ENCODE data around the gene CHTF18. TPM values are rescaled to one million over a fixed set of nuclear protein-coding genes. Genes with fewer than 3 reads are reported as not detected.

The CHTF18 gene
- total RNA-seq, 1 donor from 2014 or later = 3.1 TPM

DNA sequence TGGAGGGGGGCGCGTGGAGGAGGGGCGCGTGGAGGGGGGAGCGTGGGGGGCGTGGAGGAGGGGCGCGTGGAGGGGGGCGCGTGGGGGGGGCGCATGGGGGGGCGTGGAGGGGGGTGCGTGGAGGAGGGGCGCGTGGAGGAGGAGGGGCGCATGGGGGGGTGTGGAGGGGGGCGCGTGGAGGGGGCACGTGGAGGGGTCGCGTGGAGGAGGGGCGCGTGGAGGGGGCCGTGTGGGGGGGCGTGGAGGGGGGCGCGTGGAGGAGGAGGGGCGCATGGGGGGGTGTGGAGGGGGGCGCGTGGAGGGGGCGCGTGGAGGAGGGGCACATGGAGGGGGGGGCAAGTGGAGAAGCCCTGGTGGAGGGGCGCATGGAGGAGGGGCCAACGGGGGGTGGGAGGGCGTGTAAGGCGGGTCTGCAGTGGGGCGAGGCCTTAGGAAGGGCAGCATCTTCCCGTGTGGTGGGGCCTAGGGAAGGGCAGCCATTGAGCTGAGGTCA lies 20.6 kb upstream of the CHTF18 start:
- intact Hi-C loops (cut with micrococcal nuclease) = no loop called here
- Histone ChIP-seq H3K9me3 (replicated peaks) (no peaks in the 10 kb centered on the region), H3K4me3 (no peak overlapping the region), H3K4me1 (no peaks in the 10 kb centered on the region), H3K27me3 (ENCODE audit: low read depth) (peaks cover 51% of the 10 kb centered on the region), H3K27ac (replicated peaks) (no peak overlapping the region), H3K36me3 (no peaks in the 10 kb centered on the region)
- TF ChIP-seq, protein P1, sequence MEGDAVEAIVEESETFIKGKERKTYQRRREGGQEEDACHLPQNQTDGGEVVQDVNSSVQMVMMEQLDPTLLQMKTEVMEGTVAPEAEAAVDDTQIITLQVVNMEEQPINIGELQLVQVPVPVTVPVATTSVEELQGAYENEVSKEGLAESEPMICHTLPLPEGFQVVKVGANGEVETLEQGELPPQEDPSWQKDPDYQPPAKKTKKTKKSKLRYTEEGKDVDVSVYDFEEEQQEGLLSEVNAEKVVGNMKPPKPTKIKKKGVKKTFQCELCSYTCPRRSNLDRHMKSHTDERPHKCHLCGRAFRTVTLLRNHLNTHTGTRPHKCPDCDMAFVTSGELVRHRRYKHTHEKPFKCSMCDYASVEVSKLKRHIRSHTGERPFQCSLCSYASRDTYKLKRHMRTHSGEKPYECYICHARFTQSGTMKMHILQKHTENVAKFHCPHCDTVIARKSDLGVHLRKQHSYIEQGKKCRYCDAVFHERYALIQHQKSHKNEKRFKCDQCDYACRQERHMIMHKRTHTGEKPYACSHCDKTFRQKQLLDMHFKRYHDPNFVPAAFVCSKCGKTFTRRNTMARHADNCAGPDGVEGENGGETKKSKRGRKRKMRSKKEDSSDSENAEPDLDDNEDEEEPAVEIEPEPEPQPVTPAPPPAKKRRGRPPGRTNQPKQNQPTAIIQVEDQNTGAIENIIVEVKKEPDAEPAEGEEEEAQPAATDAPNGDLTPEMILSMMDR (IDR thresholded peaks at IDR 0.05; ENCODE audit: borderline replicate concordance) = no peak
- no peak for DNase-seq

DNA sequence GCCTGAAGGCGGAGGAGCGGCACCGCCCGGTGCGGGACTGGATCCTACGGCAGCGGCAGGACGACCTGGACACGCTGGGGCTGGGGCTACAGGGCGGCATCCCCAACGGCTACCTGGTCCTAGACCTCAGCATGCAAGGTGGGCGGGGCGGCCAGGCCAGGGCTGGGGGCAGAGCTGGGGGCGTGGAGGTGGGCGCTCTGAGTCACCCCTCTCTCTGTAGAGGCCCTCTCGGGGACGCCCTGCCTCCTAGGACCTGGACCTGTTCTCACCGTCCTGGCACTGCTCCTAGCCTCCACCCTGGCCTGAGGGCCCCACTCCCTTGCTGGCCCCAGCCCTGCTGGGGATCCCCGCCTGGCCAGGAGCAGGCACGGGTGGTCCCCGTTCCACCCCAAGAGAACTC lies 20.0 kb upstream of the CHTF18 start:
- intact Hi-C loops (cut with micrococcal nuclease) = no loop called here
- TF ChIP-seq, protein P1 (IDR thresholded peaks at IDR 0.05; ENCODE audit: borderline replicate concordance) = no peak
- Histone ChIP-seq H3K9me3 (replicated peaks) (no peaks in the 10 kb centered on the region), H3K4me1 (no peaks in the 10 kb centered on the region), H3K27ac (replicated peaks) (no peak overlapping the region), H3K4me3 (no peak overlapping the region), H3K36me3 (no peaks in the 10 kb centered on the region), H3K27me3 (ENCODE audit: low read depth) (peaks cover 45% of the 10 kb centered on the region)
- no peak for DNase-seq

DNA sequence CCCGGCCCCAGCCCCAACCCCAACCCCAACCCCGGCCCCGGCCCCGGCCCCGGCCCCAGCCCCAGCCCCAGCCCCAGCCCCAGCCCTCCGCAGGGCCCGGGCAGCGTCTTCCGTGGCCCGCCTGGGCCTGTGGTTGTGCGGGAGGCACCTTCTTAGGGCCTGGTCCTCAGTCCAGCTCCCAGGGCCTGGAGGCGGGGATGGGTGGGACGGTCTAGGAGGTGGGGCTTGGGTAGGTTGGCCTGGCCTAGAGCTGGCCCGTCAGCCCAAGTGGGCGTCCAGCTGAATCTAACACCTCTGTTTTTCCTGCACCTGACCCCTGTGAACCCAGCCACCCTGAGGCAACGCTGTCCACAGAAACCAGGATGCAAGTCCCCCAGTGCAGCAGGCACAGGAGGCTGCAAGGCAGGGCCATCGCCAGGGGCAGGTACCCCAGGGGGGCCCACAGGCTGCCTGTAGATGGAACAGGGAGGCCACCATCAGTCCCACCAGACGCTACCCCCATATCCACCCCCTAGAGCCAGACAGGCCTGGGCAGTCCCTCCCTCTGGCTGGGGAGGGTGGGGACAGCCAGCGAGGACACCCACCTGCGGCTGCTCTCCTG lies 19.1 kb upstream of the CHTF18 start:
- no peaks in the 10 kb centered on the region for H3K36me3 ChIP-seq
- H3K9me3 ChIP-seq (replicated peaks) = no peaks in the 10 kb centered on the region
- peaks cover 43% of the 10 kb centered on the region for H3K27me3 ChIP-seq (ENCODE audit: low read depth)
- DNase-seq = no peak
- intact Hi-C loops (cut with micrococcal nuclease) = no loop called here
- H3K4me1 ChIP-seq = no peaks in the 10 kb centered on the region
- no peak overlapping the region for H3K4me3 ChIP-seq
- H3K27ac ChIP-seq (replicated peaks) = no peak overlapping the region
- TF ChIP-seq, protein P1 (IDR thresholded peaks at IDR 0.05; ENCODE audit: borderline replicate concordance) = no peak

DNA sequence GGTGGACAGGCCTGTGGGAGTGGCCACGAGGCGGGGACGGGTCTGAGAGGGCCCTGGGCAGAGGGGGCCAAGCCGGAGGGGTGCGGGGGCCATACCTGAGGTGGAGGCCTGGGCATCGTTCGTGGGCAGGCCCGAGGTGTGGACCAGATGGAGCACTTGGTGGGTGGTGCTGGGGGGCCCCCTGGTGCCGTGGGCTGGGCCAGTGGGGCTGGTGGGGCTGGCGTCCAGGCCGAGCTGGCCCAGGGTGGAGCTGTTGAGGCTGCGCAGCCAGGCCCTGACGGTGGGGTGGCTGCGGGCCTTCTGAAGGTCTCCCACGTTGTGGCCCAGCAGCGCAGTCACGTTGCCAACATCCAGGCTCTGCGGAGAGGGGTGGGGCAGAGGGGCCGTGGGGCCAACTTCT lies 18.5 kb upstream of the CHTF18 start:
- H3K4me1 ChIP-seq = no peaks in the 10 kb centered on the region
- intact Hi-C loops (cut with micrococcal nuclease) = no loop called here
- H3K9me3 ChIP-seq (replicated peaks) = no peaks in the 10 kb centered on the region
- no peak overlapping the region for H3K4me3 ChIP-seq
- TF ChIP-seq, protein P1 (IDR thresholded peaks at IDR 0.05; ENCODE audit: borderline replicate concordance) = no peak
- peaks cover 43% of the 10 kb centered on the region for H3K27me3 ChIP-seq (ENCODE audit: low read depth)
- no peaks in the 10 kb centered on the region for H3K36me3 ChIP-seq
- H3K27ac ChIP-seq (replicated peaks) = no peak overlapping the region
- no peak for DNase-seq

DNA sequence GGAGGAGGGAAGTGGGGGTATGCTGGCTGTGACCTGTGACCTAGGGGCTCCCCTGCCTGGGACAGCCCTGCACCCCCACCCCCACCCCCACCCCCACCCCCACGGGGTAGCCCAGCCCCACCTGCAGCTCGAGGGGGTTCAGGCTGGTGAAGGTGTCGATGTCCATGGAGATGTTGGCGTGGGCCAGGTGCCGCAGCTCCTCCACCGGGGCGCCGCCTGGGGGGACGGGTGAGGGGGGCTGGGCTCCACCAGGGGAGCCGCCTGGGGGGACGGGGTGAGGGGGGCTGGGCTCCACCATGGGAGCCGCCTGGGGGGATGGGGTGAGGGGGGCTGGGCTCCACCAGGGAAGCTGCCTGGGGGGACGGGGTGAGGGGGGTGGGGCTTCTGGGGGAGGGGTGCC lies 18.0 kb upstream of the CHTF18 start:
- Histone ChIP-seq H3K4me1 (no peaks in the 10 kb centered on the region), H3K27me3 (ENCODE audit: low read depth) (peaks cover 43% of the 10 kb centered on the region), H3K27ac (replicated peaks) (no peak overlapping the region), H3K36me3 (no peaks in the 10 kb centered on the region), H3K4me3 (no peak overlapping the region), H3K9me3 (replicated peaks) (no peaks in the 10 kb centered on the region)
- TF ChIP-seq, protein P1 (IDR thresholded peaks at IDR 0.05; ENCODE audit: borderline replicate concordance) = no peak
- no peak for DNase-seq
- intact Hi-C loops (cut with micrococcal nuclease) = no loop called here

Measured in left ventricle myocardium inferior (tissue), 1 donor.